HepG2 (cell line): ENCODE measurements around the gene PYGO2. TPM values are rescaled to one million over a fixed set of nuclear protein-coding genes. Genes with fewer than 3 reads are reported as not detected.

ENCODE experiments used
- CBX5 ChIP-seq: sonication (generic); formaldehyde crosslinking; IDR thresholded peaks from 2 replicates; pipeline ENCODE4 v1.4.0; 2020; ENCODE audit warnings: missing genetic modification reagents, borderline replicate concordance
- CC2D1A ChIP-seq: sonication (generic); formaldehyde crosslinking; IDR thresholded peaks from 2 replicates; pipeline ENCODE4 v1.8.1; 2023; ENCODE audit warnings: mild to moderate bottlenecking, missing genetic modification reagents
- FOSL2 ChIP-seq: sonication (generic); formaldehyde crosslinking; IDR thresholded peaks from 2 replicates; pipeline ENCODE4 v1.4.0; 2020; ENCODE audit warnings: missing genetic modification reagents
- FOXA1 ChIP-seq, 2 experiments: fragments of 450-650 bp in 1 of 2; sonication (generic) in 1 of 2; formaldehyde crosslinking in 1 of 2; IDR thresholded peaks; 2 replicates each; pipeline versions ENCODE4 v1.4.0 to v1.6.1; 2016 to 2020; ENCODE audit warnings: missing genetic modification reagents in 1 of 2
- GMEB2 ChIP-seq: IDR thresholded peaks from 2 replicates; pipeline ENCODE4 v1.6.1; 2016; ENCODE audit warnings: missing biosample characterization, missing genetic modification reagents, low read depth
- IKZF1 ChIP-seq: fragments of 450-650 bp; IDR thresholded peaks from 2 replicates; pipeline ENCODE4 v1.7.1; 2016
- IKZF4 ChIP-seq: sonication (generic); formaldehyde crosslinking; IDR thresholded peaks from 2 replicates; pipeline ENCODE4 v1.5.1; 2020; ENCODE audit warnings: borderline replicate concordance, mild to moderate bottlenecking, low read depth, missing genetic modification reagents; ENCODE audit errors: not compliant biosample characterization
- LRRFIP1 ChIP-seq: sonication (generic); formaldehyde crosslinking; conservative IDR thresholded peaks from 2 replicates; pipeline ENCODE4 v1.4.0; 2020; ENCODE audit warnings: missing genetic modification reagents
- MEIS1 ChIP-seq: sonication (generic); formaldehyde crosslinking; IDR thresholded peaks from 2 replicates; pipeline ENCODE4 v1.9.0; 2021; ENCODE audit warnings: mild to moderate bottlenecking, missing genetic modification reagents, moderate library complexity, borderline replicate concordance
- MZF1 ChIP-seq: sonication (generic); formaldehyde crosslinking; IDR thresholded peaks from 2 replicates; pipeline ENCODE4 v1.8.1; 2023; ENCODE audit warnings: mild to moderate bottlenecking, missing genetic modification reagents, borderline replicate concordance
- NFE2L2 ChIP-seq: fragments of 150-350 bp; IDR thresholded peaks from 2 replicates; pipeline ENCODE4 v1.6.1; 2014; ENCODE audit warnings: low read length
- NR0B2 ChIP-seq: sonication (generic); formaldehyde crosslinking; IDR thresholded peaks from 2 replicates; pipeline ENCODE4 v1.4.0; 2020; ENCODE audit warnings: mild to moderate bottlenecking, missing genetic modification reagents
- PHF21A ChIP-seq: sonication (generic); formaldehyde crosslinking; IDR thresholded peaks from 2 replicates; pipeline ENCODE4 v1.5.0; 2020; ENCODE audit warnings: mild to moderate bottlenecking, missing genetic modification reagents
- PRPF4 ChIP-seq: fragments of 200-400 bp; formaldehyde crosslinking; IDR thresholded peaks from 2 replicates; pipeline ENCODE4 v1.6.1; 2016; ENCODE audit warnings: low read length, low read depth; ENCODE audit not compliant: poor library complexity, severe bottlenecking
- TBX2 ChIP-seq: sonication (generic); formaldehyde crosslinking; IDR thresholded peaks from 2 replicates; pipeline ENCODE4 v1.5.0; 2020; ENCODE audit warnings: missing genetic modification reagents, mild to moderate bottlenecking, borderline replicate concordance
- ZFP36L2 ChIP-seq: sonication (generic); formaldehyde crosslinking; IDR thresholded peaks from 2 replicates; pipeline ENCODE4 v1.4.0; 2020; ENCODE audit warnings: missing genetic modification reagents
- ZNF12 ChIP-seq: sonication (generic); formaldehyde crosslinking; IDR thresholded peaks from 2 replicates; pipeline ENCODE4 v1.5.0; 2020; ENCODE audit warnings: missing genetic modification reagents
- ZNF143 ChIP-seq: sonication (generic); formaldehyde crosslinking; IDR thresholded peaks from 2 replicates; pipeline ENCODE4 v1.4.0; 2020; ENCODE audit warnings: missing genetic modification reagents
- ZNF235 ChIP-seq: sonication (generic); formaldehyde crosslinking; IDR thresholded peaks from 2 replicates; pipeline ENCODE4 v1.8.1; 2023; ENCODE audit warnings: mild to moderate bottlenecking, missing genetic modification reagents, borderline replicate concordance
- ZNF432 ChIP-seq: sonication (generic); formaldehyde crosslinking; IDR thresholded peaks from 2 replicates; pipeline ENCODE4 v1.5.0; 2020; ENCODE audit warnings: missing genetic modification reagents, mild to moderate bottlenecking, borderline replicate concordance
- ZNF563 ChIP-seq: sonication (generic); formaldehyde crosslinking; IDR thresholded peaks from 2 replicates; pipeline ENCODE4 v1.8.0; 2022; ENCODE audit warnings: mild to moderate bottlenecking, moderate library complexity, missing genetic modification reagents
- ZNF567 ChIP-seq: sonication (generic); formaldehyde crosslinking; IDR thresholded peaks from 2 replicates; pipeline ENCODE4 v1.8.1; 2023; ENCODE audit warnings: mild to moderate bottlenecking, missing genetic modification reagents, borderline replicate concordance
- ZNF616 ChIP-seq: sonication (generic); formaldehyde crosslinking; IDR thresholded peaks from 2 replicates; pipeline ENCODE4 v1.5.0; 2020; ENCODE audit warnings: low read depth, mild to moderate bottlenecking, missing genetic modification reagents
- ZNF782 ChIP-seq: sonication (generic); formaldehyde crosslinking; IDR thresholded peaks from 2 replicates; pipeline ENCODE4 v1.4.0; 2020; ENCODE audit warnings: missing genetic modification reagents, mild to moderate bottlenecking, borderline replicate concordance
- ZNF839 ChIP-seq: sonication (generic); formaldehyde crosslinking; IDR thresholded peaks from 2 replicates; pipeline ENCODE4 v1.4.0; 2020; ENCODE audit warnings: missing genetic modification reagents, mild to moderate bottlenecking, borderline replicate concordance
- ZSCAN22 ChIP-seq: sonication (generic); formaldehyde crosslinking; IDR thresholded peaks from 2 replicates; pipeline ENCODE4 v1.4.0; 2020; ENCODE audit warnings: mild to moderate bottlenecking, missing genetic modification reagents
- ZSCAN29 ChIP-seq: sonication (generic); formaldehyde crosslinking; conservative IDR thresholded peaks from 2 replicates; pipeline ENCODE4 v1.4.0; 2020; ENCODE audit warnings: mild to moderate bottlenecking, missing genetic modification reagents
- polyA plus RNA-seq, 8 experiments: library from polyadenylated mRNA; depleted of rRNA in 3 of 8; stranded (reverse) in 7 of 8; unstranded in 1 of 8; fragments of >200 nt; fragmentation: Illumina TruSeq in 4 of 8; extraction: Trizol in 4 of 8; gene quantifications; 2 replicates each; pipeline versions ENCODE4 v1.2.1 to v1.2.3, GENCODE V29; 2011 to 2016; ENCODE audit warnings: low read depth in 4 of 8, missing spikeins in 1 of 8, mixed read lengths in 1 of 8; ENCODE audit not compliant: insufficient read depth in 1 of 8
- total RNA-seq, 5 experiments: library from RNA; depleted of rRNA; stranded (reverse); fragments of >200 nt; fragmentation: Illumina TruSeq; extraction: Trizol; gene quantifications; 2 replicates each; pipeline ENCODE4 v1.2.3, GENCODE V29; 2016; ENCODE audit warnings: low read depth in 1 of 5

Gene PYGO2
- total and polyA plus RNA-seq, 2 of the 13 experiments (the other 11 are each of a cell fraction or from before 2014, with no cell fraction given), result 20.3 to 21.8 TPM

GRCh38 chr1:154944401-154945159 is 17.0 kb downstream of the PYGO2 start (continued):
- TF ChIP-seq LRRFIP1 (CRISPR knock-in tag) (no peak), ZNF782 (CRISPR knock-in tag) (peak; percentile 40; the same call in 1 of the 2 replicates), CBX5 (CRISPR knock-in tag) (no peak; the same call in 1 of the 2 replicates), GMEB2 (no peak), ZNF563 (CRISPR knock-in tag) (0 out of 2 replicates have a peak, but pooled peaks have one; percentile 61), NFE2L2 (no peak), TBX2 (peak; percentile 93), MZF1 (CRISPR knock-in tag) (no peak), PRPF4 (no peak), PHF21A (CRISPR knock-in tag) (peak; percentile 95), MEIS1 (CRISPR knock-in tag) (no peak), ZNF143 (no peak; the same call in 1 of the 2 replicates), ZNF567 (CRISPR knock-in tag) (no peak), ZNF432 (CRISPR knock-in tag) (no peak), FOSL2 (CRISPR knock-in tag) (no peak), NR0B2 (CRISPR knock-in tag) (no peak), ZNF12 (CRISPR knock-in tag) (no peak), ZSCAN22 (CRISPR knock-in tag) (no peak), FOXA1 (IDR thresholded peaks at IDR 0.05) (no peak), FOXA1 (CRISPR knock-in tag; IDR thresholded peaks at IDR 0.05) (peak; percentile 37; the same call in 1 of the 2 replicates), CC2D1A (CRISPR knock-in tag) (no peak), IKZF4 (CRISPR knock-in tag) (no peak), ZNF235 (CRISPR knock-in tag) (no peak), ZSCAN29 (CRISPR knock-in tag) (0 out of 2 replicates have a peak, but pooled peaks have one; percentile 15), ZNF839 (CRISPR knock-in tag) (no peak), ZFP36L2 (no peak), ZNF616 (CRISPR knock-in tag) (no peak), IKZF1 (no peak)
